Activated CD4-positive, alpha-beta T cell treated with anti-CD3 and anti-CD28 coated beads for 36 hours (primary cell): ENCODE measurements around the gene MATR3. TPM values are rescaled to one million over a fixed set of nuclear protein-coding genes. Genes with fewer than 3 reads are reported as not detected.
"Not testable (repeated sequence)": the region's sequence is repeated elsewhere in the genome, so short reads cannot be mapped to it uniquely, and the experiment has no call there.

Experiments used
- ATAC-seq: fragments of 200-7000 bp; cut with Tn5 transposase; one replicate; pipeline ENCODE4 v1.10.0; 2021; ENCODE audit warnings: mild to moderate bottlenecking, moderate library complexity
- CTCF ChIA-PET: fragments of 350-600 bp; sonication (Branson Sonifier 250); formaldehyde crosslinking; loops from one replicate; lab custom pipeline; 2021; ENCODE audit warnings: antibody characterized with exemption; lab: Charles Lee
- POLR2A ChIA-PET: fragments of 350-600 bp; sonication (Branson Sonifier 250); formaldehyde crosslinking; loops from one replicate; lab custom pipeline; 2021; ENCODE audit warnings: antibody characterized with exemption, inconsistent platforms; lab: Charles Lee
- DNase-seq: peaks from one replicate; pipeline ENCODE4 v3.0.0-alpha.2; 2020
- H3K27ac Mint-ChIP-seq: one replicate; pipeline ENCODE4 v1.8.0; 2021; ENCODE audit warnings: mixed read lengths
- H3K27me3 Mint-ChIP-seq: one replicate; pipeline ENCODE4 v1.8.0; 2021; ENCODE audit warnings: mixed read lengths
- H3K36me3 Mint-ChIP-seq: one replicate; pipeline ENCODE4 v1.8.0; 2021; ENCODE audit warnings: low read depth, mixed read lengths
- H3K4me1 Mint-ChIP-seq: one replicate; pipeline ENCODE4 v1.8.0; 2021; ENCODE audit warnings: mixed read lengths
- H3K4me3 Mint-ChIP-seq: one replicate; pipeline ENCODE4 v1.8.0; 2021; ENCODE audit warnings: mild to moderate bottlenecking, moderate library complexity, mixed read lengths
- H3K9me3 Mint-ChIP-seq: one replicate; pipeline ENCODE4 v1.8.0; 2021; ENCODE audit warnings: low read depth, mixed read lengths
- intact Hi-C, 2 experiments: fragments of 100-400 bp; cut with DNase I in 1 of 2; cut with micrococcal nuclease in 1 of 2; formaldehyde crosslinking; loops; one replicate each; pipeline versions ENCODE4 v1.14.2 to v1.15.1; 2022 to 2024; cut with DNase I, micrococcal nuclease
- total RNA-seq, 2 experiments: library from RNA; stranded (reverse); gene quantifications; one replicate each; pipeline ENCODE4 v1.2.3, GENCODE V29; 2021

MATR3 gene
- total RNA-seq, 2 experiments from 2014 or later, result 113 to 133 TPM

DNA sequence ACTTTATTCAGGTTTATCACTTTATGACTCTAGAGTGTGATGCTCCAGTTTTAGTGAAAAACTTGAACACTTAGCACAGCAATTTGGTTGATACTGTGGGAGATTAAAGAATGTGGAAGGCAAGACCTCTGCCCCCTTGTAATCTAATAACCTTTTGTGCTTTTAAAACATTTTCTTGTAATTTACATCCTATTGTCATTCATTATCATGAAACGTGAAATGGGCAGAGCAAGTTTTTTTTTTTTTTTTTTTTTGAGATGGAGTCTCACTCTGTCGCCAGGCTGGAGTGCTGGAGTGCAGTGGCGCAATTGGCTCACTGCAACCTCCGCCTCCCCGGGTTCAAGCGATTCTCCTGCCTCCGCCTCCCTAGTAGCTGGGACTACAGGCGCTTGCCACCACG is 49.9 kb downstream of the MATR3 start:
- POLR2A ChIA-PET, result no interaction called here
- Mint-ChIP-seq H3K27me3 (no peaks in the 10 kb centered on the region), H3K27ac (peak overlapping the region; percentile 94), H3K36me3 (peaks cover 25% of the 10 kb centered on the region), H3K9me3 (no peaks in the 10 kb centered on the region), H3K4me1 (peaks cover 55% of the 10 kb centered on the region), H3K4me3 (peak overlapping the region; percentile 88)
- intact Hi-C loops, result loop anchor here in 1 of 2 experiments (2.0 kb wide), 1 partner anchor 217 kb away; the partner anchor contains the start of gene UBE2D2
- no peak for DNase-seq
- CTCF ChIA-PET, result interaction anchor here (0.6 to 1.6 kb wide), 4 partner anchors 11 to 359 kb away, joined by 3 to 4 read pairs (median 4); no protein-coding TSS in a partner anchor
- ATAC-seq, result no peak

DNA sequence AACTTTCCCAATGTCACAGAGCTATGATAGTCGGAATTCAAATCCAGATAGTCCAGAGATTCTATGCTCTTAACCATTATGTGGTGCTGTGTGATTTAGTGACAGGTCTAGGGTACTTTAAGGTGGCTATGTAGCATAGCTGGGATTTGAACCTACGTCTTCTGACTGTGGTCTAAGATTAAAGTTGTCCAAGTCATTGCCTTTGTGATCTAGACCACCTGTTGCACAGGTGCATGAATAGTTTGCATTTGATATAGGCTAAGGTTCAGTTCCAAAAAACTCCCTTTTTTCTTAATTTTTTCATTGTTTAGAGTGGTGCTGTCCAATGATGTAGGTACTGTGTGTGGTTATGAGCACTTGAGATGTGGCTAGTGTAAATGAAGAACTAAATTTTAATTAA is 50.6 kb downstream of the MATR3 start:
- H3K4me1 Mint-ChIP-seq, result peaks cover 59% of the 10 kb centered on the region
- ChIA-PET POLR2A (interaction anchor here (0.8 to 2.3 kb wide), 2 partner anchors 51 to 92 kb away, joined by 5 read pairs; partner anchors contain the start of gene MATR3), CTCF (interaction anchor here (0.6 to 1.6 kb wide), 5 partner anchors 12 to 359 kb away, joined by 3 to 4 read pairs (median 3); no protein-coding TSS in a partner anchor)
- intact Hi-C loops, result no loop called here
- no peaks in the 10 kb centered on the region for H3K9me3 Mint-ChIP-seq
- peaks cover 26% of the 10 kb centered on the region for H3K36me3 Mint-ChIP-seq
- H3K4me3 Mint-ChIP-seq, result peak overlapping the region; percentile 5
- no peaks in the 10 kb centered on the region for H3K27me3 Mint-ChIP-seq
- no peak overlapping the region for H3K27ac Mint-ChIP-seq
- ATAC-seq, result no peak
- no peak for DNase-seq

DNA sequence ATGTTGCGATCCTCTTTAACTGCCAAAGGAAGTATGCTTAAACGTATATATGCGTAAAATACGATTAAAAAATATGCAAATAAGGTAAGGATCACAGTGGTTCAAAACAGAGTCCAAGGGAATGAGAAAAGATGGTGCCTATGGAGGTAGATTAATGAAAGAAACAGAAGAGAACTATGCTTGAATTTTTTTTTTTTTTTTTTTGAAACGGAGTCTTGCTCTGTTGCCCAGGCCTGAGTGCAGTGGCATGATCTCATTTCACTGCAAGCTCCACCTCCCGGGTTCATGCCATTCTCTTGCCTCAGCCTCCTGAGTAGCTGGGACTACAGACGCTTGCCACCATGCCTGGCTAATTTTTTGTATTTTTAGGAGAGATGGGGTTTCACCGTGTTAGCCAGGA is 51.9 kb downstream of the MATR3 start:
- H3K4me1 Mint-ChIP-seq, result peaks cover 58% of the 10 kb centered on the region
- H3K4me3 Mint-ChIP-seq, H3K27ac Mint-ChIP-seq, DNase-seq, H3K27me3 Mint-ChIP-seq, ATAC-seq, H3K9me3 Mint-ChIP-seq, intact Hi-C loops: not testable (repeated sequence)
- H3K36me3 Mint-ChIP-seq, result peaks cover 26% of the 10 kb centered on the region
- CTCF ChIA-PET, result interaction anchor here (1.5 kb wide), 1 partner anchor 12 kb away, joined by 3 read pairs; no protein-coding TSS in a partner anchor
- POLR2A ChIA-PET, result interaction anchor here (0.6 to 2.3 kb wide), 3 partner anchors 9 to 52 kb away, joined by 4 to 5 read pairs (median 5); partner anchors contain the start of gene MATR3

DNA sequence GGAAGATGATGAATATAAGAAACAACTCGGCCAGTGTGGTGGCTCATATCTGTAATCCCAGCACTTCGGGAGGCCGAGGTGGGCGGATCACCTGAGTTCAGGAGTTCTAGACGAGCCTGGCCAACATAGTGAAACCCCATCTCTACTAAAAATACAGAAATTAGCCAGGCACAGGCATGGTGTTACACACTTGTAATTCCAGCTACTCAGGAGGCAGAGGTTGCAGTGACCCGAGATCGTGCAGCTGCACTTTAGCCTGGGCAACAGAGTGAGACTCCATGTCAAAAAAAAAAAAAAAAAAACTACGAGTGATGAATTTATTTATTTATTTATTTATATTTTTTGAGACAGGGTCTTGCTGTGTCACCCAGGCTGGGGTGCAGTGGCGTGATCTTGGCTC is 54.3 kb downstream of the MATR3 start:
- intact Hi-C loops, ATAC-seq: not testable (repeated sequence)
- POLR2A ChIA-PET, result interaction anchor here (0.7 kb wide), 4 partner anchors 10 to 99 kb away, joined by 3 to 6 read pairs (median 4); no protein-coding TSS in a partner anchor

DNA sequence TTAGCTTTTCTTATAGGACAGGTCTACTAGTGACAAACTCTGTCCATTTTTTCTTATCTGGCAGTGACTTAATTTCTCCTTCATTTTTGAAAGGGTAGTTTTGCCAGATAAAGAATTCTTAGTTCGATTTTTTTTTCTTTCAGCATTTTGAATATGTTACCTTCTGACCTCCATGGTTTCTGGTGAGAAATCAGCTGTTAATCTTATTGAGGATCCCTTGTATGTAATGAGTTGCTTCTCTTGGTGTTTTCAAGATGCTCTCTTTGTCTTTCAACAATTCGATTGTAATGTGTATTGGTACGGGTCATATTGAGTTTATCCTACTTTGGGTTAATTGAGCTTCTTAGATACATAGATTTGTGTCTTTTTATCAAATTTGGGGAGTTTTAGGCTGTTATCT is 60.6 kb downstream of the MATR3 start:
- CTCF ChIA-PET, result interaction anchor here (0.7 to 1.3 kb wide), 2 partner anchors 17 to 371 kb away, joined by 3 to 4 read pairs; no protein-coding TSS in a partner anchor
- no peak for ATAC-seq
- POLR2A ChIA-PET, result interaction anchor here (0.6 kb wide), 1 partner anchor 9 kb away, joined by 5 read pairs; no protein-coding TSS in a partner anchor
- Mint-ChIP-seq H3K27me3 (no peaks in the 10 kb centered on the region), H3K4me1 (peaks cover 28% of the 10 kb centered on the region), H3K27ac (no peak overlapping the region), H3K4me3 (no peak overlapping the region), H3K9me3 (no peaks in the 10 kb centered on the region), H3K36me3 (peaks cover 15% of the 10 kb centered on the region)
- DNase-seq, result no peak
- intact Hi-C loops, result no loop called here

More for the DNA sequence above, 54.3 kb downstream of the MATR3 start:
- Mint-ChIP-seq H3K36me3 (peaks cover 27% of the 10 kb centered on the region), H3K4me1 (peaks cover 52% of the 10 kb centered on the region)
- H3K9me3 Mint-ChIP-seq, H3K4me3 Mint-ChIP-seq, CTCF ChIA-PET, DNase-seq, H3K27ac Mint-ChIP-seq, H3K27me3 Mint-ChIP-seq: not testable (repeated sequence)

DNA sequence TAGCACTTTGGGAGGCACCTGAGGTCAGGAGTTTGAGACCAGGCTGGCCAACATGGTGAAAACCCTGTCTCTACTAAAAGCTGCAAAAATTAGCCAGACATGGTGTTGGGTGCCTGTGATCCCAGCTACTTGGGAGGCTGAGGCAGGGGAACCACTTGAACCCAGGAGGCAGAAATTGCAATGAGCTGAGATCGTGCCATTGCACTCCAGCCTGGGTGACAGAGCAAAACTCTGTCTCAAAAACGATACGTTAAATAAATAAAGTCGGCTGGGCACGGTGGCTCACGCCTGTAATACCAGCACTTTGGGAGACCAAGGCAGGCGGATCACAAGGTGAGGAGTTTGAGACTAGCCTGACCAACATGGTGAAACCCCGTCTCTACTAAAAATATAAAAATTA is 62.4 kb downstream of the MATR3 start:
- peaks cover 15% of the 10 kb centered on the region for H3K36me3 Mint-ChIP-seq
- DNase-seq, H3K4me3 Mint-ChIP-seq, H3K27me3 Mint-ChIP-seq, intact Hi-C loops, POLR2A ChIA-PET, H3K9me3 Mint-ChIP-seq, H3K27ac Mint-ChIP-seq, ATAC-seq: not testable (repeated sequence)
- CTCF ChIA-PET, result interaction anchor here (0.9 to 1.7 kb wide), 3 partner anchors 9 to 18 kb away, joined by 3 to 5 read pairs (median 3); partner anchors contain the start of gene PAIP2
- peaks cover 26% of the 10 kb centered on the region for H3K4me1 Mint-ChIP-seq

DNA sequence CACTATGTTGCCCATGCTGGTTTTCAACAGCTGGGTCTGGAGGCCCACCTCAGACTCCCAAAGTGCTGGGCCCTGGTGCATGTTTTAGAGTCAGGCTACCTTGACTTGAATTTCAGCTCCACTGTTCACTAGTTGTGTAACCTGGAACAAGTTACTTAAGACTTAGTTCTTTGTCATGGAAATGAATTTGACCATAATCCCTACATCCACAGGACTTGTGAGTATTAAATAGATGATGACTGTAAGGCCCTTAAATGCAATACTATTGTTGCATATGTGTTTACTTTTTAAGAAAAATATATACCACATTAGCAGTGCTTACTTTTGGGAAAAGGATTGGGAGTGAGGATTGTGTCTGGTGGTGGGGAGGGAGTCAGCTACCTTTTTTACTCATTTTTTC is 64.5 kb downstream of the MATR3 start:
- Mint-ChIP-seq H3K27me3 (no peaks in the 10 kb centered on the region), H3K4me1 (peaks cover 23% of the 10 kb centered on the region), H3K9me3 (no peaks in the 10 kb centered on the region), H3K27ac (no peak overlapping the region), H3K4me3 (no peak overlapping the region), H3K36me3 (peaks cover 15% of the 10 kb centered on the region)
- ATAC-seq (no peak), DNase-seq (no peak)
- ChIA-PET POLR2A (interaction anchor here (0.6 kb wide), 1 partner anchor 10 kb away, joined by 4 read pairs; no protein-coding TSS in a partner anchor), CTCF (interaction anchor here (0.7 kb wide), 1 partner anchor 16 kb away, joined by 4 read pairs; the partner anchor contains the start of gene PAIP2)
- intact Hi-C loops, result no loop called here

DNA sequence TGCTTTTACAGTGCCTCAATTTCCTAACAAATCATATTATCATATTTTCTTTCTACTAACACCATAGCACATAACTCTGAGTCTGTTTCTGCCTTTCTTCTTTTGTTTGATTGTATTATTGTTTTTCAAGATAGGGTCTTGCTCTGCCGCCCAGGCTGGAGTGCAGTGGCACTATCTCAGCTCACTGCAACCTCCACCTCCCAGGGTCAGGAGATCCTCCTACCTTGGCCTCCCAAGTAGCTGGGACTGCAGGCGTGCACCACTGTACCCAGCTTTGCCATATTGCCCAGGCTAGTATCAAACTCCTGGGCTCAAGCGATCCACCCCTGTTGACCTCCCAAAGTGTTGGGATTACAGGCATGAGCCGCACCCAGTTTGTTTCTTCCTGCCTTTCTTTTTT is 66.8 kb downstream of the MATR3 start:
- ATAC-seq (no peak), DNase-seq (no peak)
- Mint-ChIP-seq H3K27ac (no peak overlapping the region), H3K9me3 (no peaks in the 10 kb centered on the region), H3K4me1 (peaks cover 24% of the 10 kb centered on the region), H3K27me3 (no peaks in the 10 kb centered on the region), H3K36me3 (peaks cover 25% of the 10 kb centered on the region), H3K4me3 (no peak overlapping the region)
- POLR2A ChIA-PET, result no interaction called here
- intact Hi-C loops, result loop anchor here in 1 of 2 experiments (10.0 kb wide), 1 partner anchor 536 kb away; no protein-coding TSS in a partner anchor
- CTCF ChIA-PET, result no interaction called here

DNA sequence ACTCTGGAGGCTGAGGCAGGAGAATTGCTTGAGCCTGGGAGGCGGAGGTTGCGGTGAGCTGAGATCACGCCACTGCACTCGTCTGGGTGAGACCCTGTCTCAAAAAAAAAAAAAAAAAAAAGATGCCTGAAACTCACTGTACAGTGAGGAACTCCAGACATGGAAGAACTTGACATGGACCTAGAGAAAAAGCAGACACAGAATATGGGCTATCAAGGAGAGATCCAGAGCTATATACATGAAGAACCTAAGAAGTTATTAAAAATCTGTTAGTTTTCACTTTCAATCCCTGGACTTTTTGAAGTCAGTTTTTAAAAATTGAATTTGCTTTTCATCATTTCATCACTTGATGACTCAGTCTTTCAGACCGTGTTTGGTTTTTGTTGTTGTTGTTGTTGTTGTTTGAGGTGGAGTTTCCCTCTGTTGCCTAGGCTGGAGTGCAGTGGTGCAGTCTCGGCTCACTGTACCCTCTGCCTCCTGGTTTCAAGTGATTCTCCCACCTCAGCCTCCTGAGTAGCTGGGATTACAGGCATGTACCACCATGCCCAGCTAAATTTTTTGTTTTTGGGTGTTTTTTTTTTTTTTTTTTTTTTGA is 68.4 kb downstream of the MATR3 start:
- POLR2A ChIA-PET, result no interaction called here
- intact Hi-C loops, result loop anchor here in 1 of 2 experiments (10.0 kb wide), 1 partner anchor 537 kb away; no protein-coding TSS in a partner anchor
- Mint-ChIP-seq H3K27ac (no peak overlapping the region), H3K36me3 (peaks cover 35% of the 10 kb centered on the region), H3K9me3 (no peaks in the 10 kb centered on the region), H3K4me1 (peaks cover 20% of the 10 kb centered on the region), H3K4me3 (no peak overlapping the region), H3K27me3 (no peaks in the 10 kb centered on the region)
- CTCF ChIA-PET, result interaction anchor here (1.0 kb wide), 2 partner anchors 11 to 28 kb away, joined by 3 read pairs; no protein-coding TSS in a partner anchor
- no peak for DNase-seq
- ATAC-seq, result no peak

DNA sequence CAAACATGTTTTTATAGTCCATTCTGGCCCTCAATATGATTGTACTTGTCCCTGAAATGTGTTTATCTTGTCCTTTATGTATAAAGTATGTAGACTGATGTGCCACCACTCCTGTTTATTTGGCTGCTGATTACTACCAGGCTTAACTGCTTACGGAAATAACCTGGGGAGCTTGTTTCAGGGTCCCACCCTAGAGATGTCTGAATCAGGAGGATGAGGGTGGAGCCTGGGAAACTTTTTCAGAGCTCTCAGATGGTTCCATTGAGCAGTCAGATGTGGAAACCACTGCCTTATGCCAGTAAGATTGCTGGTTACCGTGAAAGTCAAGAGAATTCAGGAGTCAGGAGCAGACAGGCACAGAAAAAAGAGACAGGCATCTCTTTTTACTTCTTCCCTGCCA is 70.4 kb downstream of the MATR3 start:
- H3K27me3 Mint-ChIP-seq, result no peaks in the 10 kb centered on the region
- no peak overlapping the region for H3K4me3 Mint-ChIP-seq
- ATAC-seq (peak; percentile 42), DNase-seq (no peak)
- POLR2A ChIA-PET, result interaction anchor here (0.6 kb wide), 1 partner anchor 27 kb away, joined by 5 read pairs; no protein-coding TSS in a partner anchor
- intact Hi-C loops, result loop anchor here in 1 of 2 experiments (10.0 kb wide), 1 partner anchor 539 kb away; no protein-coding TSS in a partner anchor
- peak overlapping the region; percentile 29 for H3K27ac Mint-ChIP-seq
- no peaks in the 10 kb centered on the region for H3K9me3 Mint-ChIP-seq
- H3K4me1 Mint-ChIP-seq, result peaks cover 13% of the 10 kb centered on the region
- CTCF ChIA-PET, result interaction anchor here (1.3 to 2.1 kb wide), 2 partner anchors 22 to 38 kb away, joined by 3 to 10 read pairs; partner anchors contain the start of gene PAIP2
- H3K36me3 Mint-ChIP-seq, result peaks cover 33% of the 10 kb centered on the region

DNA sequence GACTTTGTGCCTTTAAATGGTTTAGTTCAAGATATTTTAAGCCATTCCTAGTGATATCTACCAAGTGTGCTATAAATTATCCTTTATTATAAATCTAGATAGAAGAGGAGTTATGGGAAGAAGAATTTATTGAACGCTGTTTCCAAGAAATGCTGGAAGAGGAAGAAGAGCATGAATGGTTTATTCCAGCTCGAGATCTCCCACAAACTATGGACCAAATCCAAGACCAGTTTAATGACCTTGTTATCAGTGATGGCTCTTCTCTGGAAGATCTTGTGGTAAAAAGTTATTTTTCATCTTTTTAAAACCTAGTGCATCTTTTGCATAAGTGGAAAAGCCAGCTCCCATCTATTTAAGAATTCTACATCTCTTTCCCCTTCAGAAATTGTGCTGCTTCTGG is 70.9 kb downstream of the MATR3 start:
- Mint-ChIP-seq H3K36me3 (peaks cover 33% of the 10 kb centered on the region), H3K27me3 (no peaks in the 10 kb centered on the region), H3K4me1 (peaks cover 13% of the 10 kb centered on the region), H3K4me3 (no peak overlapping the region), H3K27ac (peak overlapping the region; percentile 29), H3K9me3 (no peaks in the 10 kb centered on the region)
- DNase-seq (no peak), ATAC-seq (no peak)
- intact Hi-C loops, result loop anchor here in 1 of 2 experiments (10.0 kb wide), 1 partner anchor 540 kb away; no protein-coding TSS in a partner anchor
- ChIA-PET CTCF (interaction anchor here (0.8 to 2.1 kb wide), 3 partner anchors 9 to 38 kb away, joined by 3 to 10 read pairs (median 3); partner anchors contain the start of gene PAIP2), POLR2A (no interaction called here)
